Raji (cell line): ENCODE measurements around the gene SCCPDH.

Source experiments
- POLR2A ChIP-seq: IDR thresholded peaks from 2 replicates; pipeline ENCODE4 v1.6.1; 2011; ENCODE audit warnings: low read depth, low read length, control low read depth; ENCODE audit not compliant: insufficient read depth

The SCCPDH gene

GRCh38 chr1:246695666-246696065, 28.5 kb upstream of the SCCPDH start:
- no peak for TF ChIP-seq POLR2A

DNA sequence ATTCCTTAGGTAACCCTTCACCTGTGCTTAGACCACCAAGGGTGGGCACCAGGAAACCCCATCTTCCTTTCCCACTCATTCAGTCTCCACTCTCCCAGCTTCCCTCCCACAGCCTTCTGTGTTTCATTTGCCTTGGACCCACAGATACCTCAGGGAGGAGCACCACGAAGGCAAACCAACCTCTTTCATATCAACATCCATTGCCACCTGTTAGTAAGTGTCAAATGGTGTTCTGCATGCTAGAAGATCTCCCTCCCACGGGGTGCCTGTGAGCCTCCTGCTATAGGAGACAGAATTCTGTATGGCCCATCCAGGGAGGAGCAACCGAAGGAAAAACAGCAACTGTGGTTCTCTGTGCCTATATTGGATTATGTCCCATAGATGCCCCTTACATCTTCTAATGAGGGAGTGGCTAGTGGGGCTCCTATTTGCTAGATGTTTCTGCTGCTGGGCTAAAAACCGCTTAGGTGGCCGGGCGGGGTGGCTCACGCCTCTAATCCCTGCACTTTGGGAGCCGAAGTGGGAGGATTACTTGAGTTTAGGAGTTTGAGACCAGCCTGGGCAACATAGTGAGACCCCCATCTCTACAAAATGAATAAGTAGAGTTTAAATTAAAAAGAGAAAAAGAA, 25.6 kb upstream of the SCCPDH start:
- no peak for TF ChIP-seq POLR2A

GRCh38 chr1:246699095-246699735, 25.0 kb upstream of the SCCPDH start:
- TF ChIP-seq POLR2A: peak; percentile 46

DNA sequence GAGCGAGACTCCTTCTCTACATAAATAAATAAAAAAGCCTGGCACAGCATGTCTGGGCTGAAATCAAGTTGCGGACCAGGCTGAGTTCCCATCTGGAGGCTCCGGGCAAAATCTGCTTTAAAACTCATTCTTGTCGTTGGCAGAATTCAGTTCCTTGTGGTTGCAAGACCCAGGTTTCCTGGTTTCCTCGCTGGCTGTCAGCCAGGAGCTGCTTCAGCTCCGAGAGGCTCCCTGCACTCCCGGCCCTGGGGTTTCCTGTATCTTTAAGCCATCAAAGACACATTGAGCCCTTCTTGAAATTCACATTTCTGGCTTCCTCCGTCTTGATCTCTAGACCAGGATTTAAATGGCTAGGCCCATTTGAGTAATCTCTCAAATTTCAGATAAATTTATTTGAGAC, 20.6 kb upstream of the SCCPDH start:
- no peak for TF ChIP-seq POLR2A

- no peak for TF ChIP-seq POLR2A
Observed at GRCh38 chr1:246705368-246705767, 18.8 kb upstream of the SCCPDH start.

- no peak for TF ChIP-seq POLR2A
Observed at GRCh38 chr1:246708166-246708565, 16.0 kb upstream of the SCCPDH start.

DNA sequence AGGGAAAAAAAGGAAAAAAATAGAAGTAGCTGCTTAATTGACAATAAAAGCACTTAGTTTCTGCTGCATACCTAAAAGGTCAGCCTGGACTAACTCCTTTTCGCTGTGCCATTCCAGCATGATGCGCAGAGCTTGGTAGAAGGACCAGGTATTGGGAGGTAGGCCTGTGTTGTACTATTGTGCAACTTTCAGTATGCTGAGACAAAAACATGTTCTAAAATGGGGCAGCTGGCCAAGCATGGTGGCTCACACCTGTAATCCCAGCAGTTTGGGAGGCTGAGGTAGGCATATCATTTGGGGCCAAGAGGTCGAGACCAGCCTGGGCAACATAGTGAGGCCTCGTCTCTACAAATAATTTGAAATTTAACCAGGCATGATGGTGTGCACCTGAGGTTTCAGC, 15.0 kb upstream of the SCCPDH start:
- no peak for TF ChIP-seq POLR2A

- no peak for TF ChIP-seq POLR2A
Observed at GRCh38 chr1:246709835-246710234, 14.4 kb upstream of the SCCPDH start.

GRCh38 chr1:246711548-246712003, 12.6 kb upstream of the SCCPDH start:
- no peak for TF ChIP-seq POLR2A

- no peak for TF ChIP-seq POLR2A
Observed at GRCh38 chr1:246722720-246723119, 1.5 kb upstream of the SCCPDH start.

- TF ChIP-seq POLR2A: no peak
Observed at GRCh38 chr1:246724731-246725095, 504 bp downstream of the SCCPDH start.

DNA sequence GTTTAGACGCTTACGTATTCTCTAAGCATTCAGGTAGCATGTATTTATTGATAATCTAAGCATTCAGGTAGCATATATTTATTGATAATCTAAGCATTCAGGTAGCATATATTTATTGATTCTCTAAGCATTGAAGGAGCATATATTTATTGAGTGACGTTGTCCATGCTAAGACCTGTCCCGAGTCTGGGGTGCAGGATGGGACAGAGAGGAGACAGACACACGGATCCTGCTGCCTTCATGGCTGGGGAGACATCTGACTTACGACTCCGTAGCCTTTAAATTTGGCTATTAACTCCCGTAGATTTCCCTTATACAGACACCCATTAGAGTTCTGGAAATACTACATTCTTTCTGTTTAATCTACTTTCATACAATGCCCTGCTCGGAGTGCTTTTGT, 982 bp downstream of the SCCPDH start:
- TF ChIP-seq POLR2A: no peak

DNA sequence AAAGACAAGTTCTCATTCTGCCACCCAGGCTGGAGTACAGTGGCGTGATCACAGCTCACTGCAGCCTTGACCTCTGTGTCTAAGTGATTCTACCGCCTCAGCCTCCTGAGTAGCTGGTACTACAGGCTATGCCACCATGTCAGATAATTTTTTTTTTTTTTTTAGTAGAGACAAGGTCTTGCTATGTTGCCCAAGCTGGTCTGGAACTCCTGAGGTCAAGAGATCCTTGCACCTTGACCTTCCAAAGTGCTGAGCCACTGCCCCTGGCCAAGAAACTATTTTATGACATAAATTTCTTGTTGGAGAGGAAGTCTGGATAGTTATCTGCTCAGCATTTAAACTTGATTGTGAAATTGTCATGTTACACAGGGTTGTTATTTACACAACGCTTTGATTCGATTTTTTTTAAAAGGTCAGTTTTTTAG, 2.1 kb downstream of the SCCPDH start:
- no peak for TF ChIP-seq POLR2A

GRCh38 chr1:246726881-246727280, 2.7 kb downstream of the SCCPDH start:
- no peak for TF ChIP-seq POLR2A

DNA sequence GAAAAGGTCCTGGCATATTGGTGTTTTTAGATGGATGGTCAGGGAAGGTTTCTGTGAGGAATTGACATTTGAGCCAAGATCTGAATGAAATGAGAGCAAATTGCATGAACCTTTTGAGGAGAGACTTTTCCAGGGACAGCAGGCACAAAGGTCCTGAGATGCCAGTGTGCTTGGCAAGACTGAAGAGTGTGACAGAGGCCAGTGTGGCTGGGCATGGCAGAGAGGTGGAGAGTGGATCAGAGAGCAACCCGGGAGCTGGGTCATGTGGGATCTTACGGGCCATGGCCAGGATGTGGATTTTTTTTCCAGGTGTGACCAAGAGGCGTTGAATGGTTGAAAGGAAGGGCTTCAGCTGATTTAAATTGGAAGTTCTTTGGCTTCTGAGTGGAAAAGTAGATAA, 3.4 kb downstream of the SCCPDH start:
- TF ChIP-seq POLR2A: no peak

DNA sequence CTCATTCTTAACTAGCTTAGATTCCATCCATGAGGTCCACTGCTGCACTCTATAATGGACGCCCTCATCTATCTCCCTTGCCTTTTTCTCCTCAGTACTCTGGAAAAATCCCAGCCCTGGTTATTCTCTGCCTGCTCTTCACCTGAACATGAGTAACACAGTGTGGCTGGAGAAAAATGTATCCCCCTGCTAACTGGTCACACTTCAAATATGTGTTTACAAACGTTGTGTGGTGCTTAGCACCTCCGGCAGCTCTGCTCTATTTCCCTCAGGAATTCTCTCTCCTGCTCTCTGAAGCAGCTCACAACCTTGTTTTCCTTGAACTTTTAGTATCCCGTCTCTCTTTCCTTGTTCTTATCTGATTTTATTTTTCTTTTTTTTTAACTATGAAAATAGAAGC, 4.1 kb downstream of the SCCPDH start:
- TF ChIP-seq POLR2A: no peak

DNA sequence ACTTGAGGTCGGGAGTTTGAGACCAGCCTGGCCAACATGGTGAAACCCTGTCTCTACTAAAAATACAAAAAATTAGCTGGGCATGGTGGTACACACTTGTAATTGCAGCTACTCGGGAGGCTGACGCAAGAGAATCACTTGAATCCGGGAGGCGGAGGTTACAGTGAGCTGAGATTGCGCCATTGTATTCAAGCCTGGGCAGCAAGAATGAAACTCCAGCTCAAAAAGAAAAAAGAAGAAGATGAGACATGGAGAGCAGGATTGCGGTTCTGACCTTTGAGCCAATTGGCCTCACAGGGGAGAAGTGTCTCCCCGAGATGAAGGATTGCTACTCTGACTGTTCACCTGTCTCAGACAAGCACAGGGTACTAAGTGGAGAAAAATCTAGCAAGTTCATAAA, 6.6 kb downstream of the SCCPDH start:
- no peak for TF ChIP-seq POLR2A
